ENCODE data around the gene SORCS2.
A peak's percentile ranks its signal among the peaks of the same experiment; 100 is the strongest.

The SORCS2 gene

GRCh38 chr4:7705593-7705992, 513.3 kb downstream of the SORCS2 start:
- DNase-seq, result no peak

- no peak for DNase-seq
Measured at GRCh38 chr4:7708238-7708637, 515.9 kb downstream of the SORCS2 start.

- DNase-seq, result no peak
Measured at GRCh38 chr4:7708981-7709380, 516.6 kb downstream of the SORCS2 start.

GRCh38 chr4:7709431-7709830, 517.1 kb downstream of the SORCS2 start:
- no peak for DNase-seq

- no peak for DNase-seq
Measured at GRCh38 chr4:7710126-7710525, 517.8 kb downstream of the SORCS2 start.

- DNase-seq, result no peak
Measured at GRCh38 chr4:7710576-7711306, 518.4 kb downstream of the SORCS2 start.

GRCh38 chr4:7711307-7711963, 519.1 kb downstream of the SORCS2 start:
- no peak for DNase-seq

GRCh38 chr4:7712021-7712671, 519.8 kb downstream of the SORCS2 start:
- DNase-seq, result no peak

- no peak for DNase-seq
Measured at GRCh38 chr4:7713757-7714156, 521.4 kb downstream of the SORCS2 start.

GRCh38 chr4:7714176-7714575, 521.8 kb downstream of the SORCS2 start:
- no peak for DNase-seq

- DNase-seq, result no peak
Measured at GRCh38 chr4:7714738-7715137, 522.4 kb downstream of the SORCS2 start.

GRCh38 chr4:7715271-7716009, 523.1 kb downstream of the SORCS2 start:
- no peak for DNase-seq

GRCh38 chr4:7716010-7716721, 523.8 kb downstream of the SORCS2 start:
- no peak for DNase-seq

GRCh38 chr4:7717161-7717560, 524.8 kb downstream of the SORCS2 start:
- DNase-seq, result no peak

- DNase-seq, result no peak
Measured at GRCh38 chr4:7717946-7718490, 525.7 kb downstream of the SORCS2 start.

- peak; percentile 70 for DNase-seq
Measured at GRCh38 chr4:7719354-7720174, 527.2 kb downstream of the SORCS2 start.

GRCh38 chr4:7721984-7722551, 529.7 kb downstream of the SORCS2 start:
- no peak for DNase-seq

GRCh38 chr4:7722766-7723387, 530.5 kb downstream of the SORCS2 start:
- no peak for DNase-seq

GRCh38 chr4:7723625-7724024, 531.3 kb downstream of the SORCS2 start:
- no peak for DNase-seq

- no peak for DNase-seq
Measured at GRCh38 chr4:7725951-7726350, 533.6 kb downstream of the SORCS2 start.

Measured in stimulated activated CD4-positive, alpha-beta T cell treated with anti-CD3 and anti-CD28 coated beads, Interleukin-2, amount 100 ng/mL, for 48 hours (primary cell).